ENCODE data around the gene CWC15.

DNA sequence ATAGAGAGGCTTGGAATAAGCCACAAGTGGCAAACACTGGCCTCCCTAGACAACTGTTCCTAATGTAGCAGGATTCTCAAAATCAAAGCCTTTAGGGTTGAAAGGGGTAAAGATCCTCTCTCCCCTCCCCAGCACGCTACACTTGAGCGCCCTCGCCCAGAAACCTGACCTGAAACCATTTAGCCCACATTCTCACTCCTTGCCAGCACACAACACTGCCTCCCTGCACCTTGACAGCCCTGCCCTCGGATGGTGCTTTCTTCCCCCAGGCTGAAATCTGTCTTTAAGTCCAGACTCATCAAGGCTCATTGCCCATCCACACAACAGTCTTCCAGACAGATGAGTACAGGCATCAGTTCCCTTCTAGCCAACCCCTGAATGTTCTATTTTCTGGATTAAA is 26.5 kb downstream of the CWC15 start:
- TF ChIP-seq, protein P1, sequence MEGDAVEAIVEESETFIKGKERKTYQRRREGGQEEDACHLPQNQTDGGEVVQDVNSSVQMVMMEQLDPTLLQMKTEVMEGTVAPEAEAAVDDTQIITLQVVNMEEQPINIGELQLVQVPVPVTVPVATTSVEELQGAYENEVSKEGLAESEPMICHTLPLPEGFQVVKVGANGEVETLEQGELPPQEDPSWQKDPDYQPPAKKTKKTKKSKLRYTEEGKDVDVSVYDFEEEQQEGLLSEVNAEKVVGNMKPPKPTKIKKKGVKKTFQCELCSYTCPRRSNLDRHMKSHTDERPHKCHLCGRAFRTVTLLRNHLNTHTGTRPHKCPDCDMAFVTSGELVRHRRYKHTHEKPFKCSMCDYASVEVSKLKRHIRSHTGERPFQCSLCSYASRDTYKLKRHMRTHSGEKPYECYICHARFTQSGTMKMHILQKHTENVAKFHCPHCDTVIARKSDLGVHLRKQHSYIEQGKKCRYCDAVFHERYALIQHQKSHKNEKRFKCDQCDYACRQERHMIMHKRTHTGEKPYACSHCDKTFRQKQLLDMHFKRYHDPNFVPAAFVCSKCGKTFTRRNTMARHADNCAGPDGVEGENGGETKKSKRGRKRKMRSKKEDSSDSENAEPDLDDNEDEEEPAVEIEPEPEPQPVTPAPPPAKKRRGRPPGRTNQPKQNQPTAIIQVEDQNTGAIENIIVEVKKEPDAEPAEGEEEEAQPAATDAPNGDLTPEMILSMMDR (IDR thresholded peaks at IDR 0.05; ENCODE audit: insufficient read depth, low read depth, low read length) = no peak
- TF ChIP-seq EZH2 (IDR thresholded peaks at IDR 0.05; ENCODE audit: insufficient read depth, low read length) = no peak

Measured in astrocyte (in vitro differentiated cells and primary cell).